ENCODE data around the gene NPRL2.
"Not testable (repeated sequence)": the region's sequence is repeated elsewhere in the genome, so short reads cannot be mapped to it uniquely, and the experiment has no call there.

NPRL2 gene

GRCh38 chr3:50322386-50323091 is 28.0 kb downstream of the NPRL2 start, which contains the start of gene HYAL2:
Gene HYAL2, minus strand, starts transcription at chr3:50322745. Its CDS starts 2,256 bp downstream, at chr3:50320489.
- DNase-seq (no peak), ATAC-seq (replicated peaks) (no peak)
- Mint-ChIP-seq H3K9me3 (no peaks in the 10 kb centered on the region), H3K4me3 (peak within 1 kb of the TSS; percentile 84 to 90), H3K27ac (peak within 1 kb of the TSS; percentile 99), H3K36me3 (peaks cover 20 to 42% of the 10 kb centered on the region in 2 donors), H3K4me1 (peaks cover 37 to 89% of the 10 kb centered on the region in 2 donors), H3K27me3 (no peaks in the 10 kb centered on the region)

GRCh38 chr3:50322115-50322385 is 28.5 kb downstream of the NPRL2 start:
- H3K9me3 Mint-ChIP-seq = no peaks in the 10 kb centered on the region
- no peaks in the 10 kb centered on the region for H3K27me3 Mint-ChIP-seq
- H3K36me3 Mint-ChIP-seq = peaks cover 20 to 42% of the 10 kb centered on the region in 2 donors
- H3K27ac Mint-ChIP-seq = no peak overlapping the region
- peak overlapping the region; percentile 84 to 90 for H3K4me3 Mint-ChIP-seq
- DNase-seq (no peak), ATAC-seq (replicated peaks) (no peak)
- peaks cover 39 to 84% of the 10 kb centered on the region in 2 donors for H3K4me1 Mint-ChIP-seq

GRCh38 chr3:50321336-50322114 is 29.1 kb downstream of the NPRL2 start:
- Mint-ChIP-seq H3K4me1 (peaks cover 40 to 83% of the 10 kb centered on the region in 2 donors), H3K27me3 (no peaks in the 10 kb centered on the region), H3K27ac (peak overlapping the region; percentile 99), H3K9me3 (no peaks in the 10 kb centered on the region), H3K4me3 (peak overlapping the region; percentile 84 to 90), H3K36me3 (peaks cover 25 to 45% of the 10 kb centered on the region in 2 donors)
- peak; percentile 83 to 89 for ATAC-seq (replicated peaks)
- peak; percentile 82 for DNase-seq

GRCh38 chr3:50320853-50321335 is 29.7 kb downstream of the NPRL2 start:
- Mint-ChIP-seq H3K36me3 (peaks cover 26 to 46% of the 10 kb centered on the region in 2 donors), H3K9me3 (no peaks in the 10 kb centered on the region), H3K4me1 (peaks cover 44 to 82% of the 10 kb centered on the region in 2 donors), H3K27me3 (no peaks in the 10 kb centered on the region), H3K4me3 (peak overlapping the region; percentile 86 to 90), H3K27ac (peak overlapping the region; percentile 87)
- ATAC-seq (replicated peaks) (peak; percentile 66 to 72), DNase-seq (no peak)

- ATAC-seq (replicated peaks) (no peak), DNase-seq (no peak)
- no peaks in the 10 kb centered on the region for H3K9me3 Mint-ChIP-seq
- peaks cover 44 to 77% of the 10 kb centered on the region in 2 donors for H3K4me1 Mint-ChIP-seq
- H3K36me3 Mint-ChIP-seq = peaks cover 24 to 45% of the 10 kb centered on the region in 2 donors
- no peaks in the 10 kb centered on the region for H3K27me3 Mint-ChIP-seq
- H3K4me3 Mint-ChIP-seq = peak overlapping the region; percentile 86 to 90
- peak overlapping the region; percentile 62 for H3K27ac Mint-ChIP-seq
Measured at GRCh38 chr3:50319894-50320625, 30.5 kb downstream of the NPRL2 start.

- H3K9me3 Mint-ChIP-seq = no peaks in the 10 kb centered on the region
- peaks cover 21 to 41% of the 10 kb centered on the region in 2 donors for H3K36me3 Mint-ChIP-seq
- DNase-seq (no peak), ATAC-seq (replicated peaks) (no peak)
- no peak overlapping the region for H3K27ac Mint-ChIP-seq
- peaks cover 43 to 71% of the 10 kb centered on the region in 2 donors for H3K4me1 Mint-ChIP-seq
- peak overlapping the region in 1 of 2 donors; percentile 27 for H3K4me3 Mint-ChIP-seq
- H3K27me3 Mint-ChIP-seq = no peaks in the 10 kb centered on the region
Measured at GRCh38 chr3:50319181-50319893, 31.2 kb downstream of the NPRL2 start.

GRCh38 chr3:50318615-50319014 is 32.0 kb downstream of the NPRL2 start:
- H3K27ac Mint-ChIP-seq = no peak overlapping the region
- DNase-seq = no peak
- no peaks in the 10 kb centered on the region for H3K27me3 Mint-ChIP-seq
- H3K4me3 Mint-ChIP-seq = no peak overlapping the region
- ATAC-seq (replicated peaks) = no peak
- peaks cover 41 to 64% of the 10 kb centered on the region in 2 donors for H3K4me1 Mint-ChIP-seq
- no peaks in the 10 kb centered on the region for H3K9me3 Mint-ChIP-seq
- peaks cover 21 to 36% of the 10 kb centered on the region in 2 donors for H3K36me3 Mint-ChIP-seq

- no peak overlapping the region for H3K4me3 Mint-ChIP-seq
- no peaks in the 10 kb centered on the region for H3K27me3 Mint-ChIP-seq
- no peak overlapping the region for H3K27ac Mint-ChIP-seq
- ATAC-seq (replicated peaks) (no peak), DNase-seq (no peak)
- H3K4me1 Mint-ChIP-seq = peaks cover 36 to 60% of the 10 kb centered on the region in 2 donors
- peaks cover 21 to 33% of the 10 kb centered on the region in 2 donors for H3K36me3 Mint-ChIP-seq
- H3K9me3 Mint-ChIP-seq = no peaks in the 10 kb centered on the region
Measured at GRCh38 chr3:50318163-50318562, 32.4 kb downstream of the NPRL2 start.

GRCh38 chr3:50317300-50317699 is 33.3 kb downstream of the NPRL2 start:
- Mint-ChIP-seq H3K4me3 (no peak overlapping the region), H3K36me3 (peaks cover 21 to 30% of the 10 kb centered on the region in 2 donors), H3K27ac (no peak overlapping the region), H3K27me3 (no peaks in the 10 kb centered on the region), H3K9me3 (no peaks in the 10 kb centered on the region), H3K4me1 (peaks cover 34 to 51% of the 10 kb centered on the region in 2 donors)
- DNase-seq (no peak), ATAC-seq (replicated peaks) (no peak)

GRCh38 chr3:50316657-50317242 is 33.8 kb downstream of the NPRL2 start:
- DNase-seq (no peak), ATAC-seq (replicated peaks) (no peak)
- Mint-ChIP-seq H3K27ac (peak overlapping the region; percentile 26), H3K4me3 (peak overlapping the region in 1 of 2 donors; percentile 30), H3K27me3 (no peaks in the 10 kb centered on the region), H3K36me3 (peaks cover 21 to 30% of the 10 kb centered on the region in 2 donors), H3K9me3 (no peaks in the 10 kb centered on the region), H3K4me1 (peaks cover 33 to 46% of the 10 kb centered on the region in 2 donors)

GRCh38 chr3:50314816-50315215 is 35.8 kb downstream of the NPRL2 start:
- Mint-ChIP-seq H3K27ac (no peak overlapping the region), H3K4me3 (no peak overlapping the region), H3K27me3 (no peaks in the 10 kb centered on the region), H3K36me3 (peaks cover 21 to 31% of the 10 kb centered on the region in 2 donors), H3K9me3 (no peaks in the 10 kb centered on the region), H3K4me1 (peaks cover 26 to 34% of the 10 kb centered on the region in 2 donors)
- DNase-seq (no peak), ATAC-seq (replicated peaks) (no peak)

- Mint-ChIP-seq H3K27ac (no peak overlapping the region), H3K36me3 (peaks cover 18 to 31% of the 10 kb centered on the region in 2 donors), H3K4me3 (no peak overlapping the region), H3K9me3 (no peaks in the 10 kb centered on the region), H3K4me1 (peaks cover 23 to 29% of the 10 kb centered on the region in 2 donors), H3K27me3 (no peaks in the 10 kb centered on the region)
- no peak for DNase-seq
- no peak for ATAC-seq (replicated peaks)
Measured at GRCh38 chr3:50314342-50314741, 36.2 kb downstream of the NPRL2 start.

- not testable (repeated sequence) for DNase-seq; H3K4me3 Mint-ChIP-seq; ATAC-seq (replicated peaks); H3K27me3 Mint-ChIP-seq; H3K9me3 Mint-ChIP-seq; H3K27ac Mint-ChIP-seq
- Mint-ChIP-seq H3K4me1 (peaks cover 11 to 14% of the 10 kb centered on the region in 2 donors), H3K36me3 (peaks cover 12 to 16% of the 10 kb centered on the region in 2 donors)
Measured at GRCh38 chr3:50312041-50312440, 38.5 kb downstream of the NPRL2 start.

Measured in stimulated activated naive B cell treated with anti-CD40 and anti-IgM and Interleukin-4, amounts not matched to agents 10 μg/mL and 1 μg/mL and 100 μg/mL, for 72 hours (primary cell).